Mesenchymal stem cell (in vitro differentiated cells and primary cell): ENCODE measurements around the gene HAS3.
A peak's percentile ranks its signal among the peaks of the same experiment; 100 is the strongest.

ENCODE experiments used
- DNase-seq: peaks from one replicate; pipeline ENCODE4 v3.0.0-alpha.2; 2013
- H2AFZ ChIP-seq: one replicate; pipeline ENCODE4 v1.6.1; 2013; ENCODE audit warnings: low read depth, mild to moderate bottlenecking, control low read depth, inconsistent platforms, low read length, moderate library complexity
- H2AK5ac ChIP-seq: 2 replicates; pipeline ENCODE4 v1.6.1; 2013; ENCODE audit warnings: low read length, moderate library complexity, mild to moderate bottlenecking, inconsistent platforms; ENCODE audit not compliant: severe bottlenecking
- H2BK120ac ChIP-seq: one replicate; pipeline ENCODE4 v1.6.1; 2013; ENCODE audit warnings: low read depth, mild to moderate bottlenecking, inconsistent platforms, low read length, moderate library complexity
- H2BK12ac ChIP-seq, 2 experiments: one replicate each; pipeline ENCODE4 v1.6.1; 2013; ENCODE audit warnings: inconsistent platforms in 2 of 2, low read length in 2 of 2, mild to moderate bottlenecking in 2 of 2, moderate library complexity in 2 of 2, control low read depth in 1 of 2
- H2BK15ac ChIP-seq: one replicate; pipeline ENCODE4 v1.6.1; 2013; ENCODE audit warnings: mild to moderate bottlenecking, low read depth, inconsistent platforms; ENCODE audit not compliant: poor library complexity, severe bottlenecking
- H2BK5ac ChIP-seq: 2 replicates; pipeline ENCODE4 v1.6.1; 2013; ENCODE audit warnings: low read depth, mild to moderate bottlenecking, low read length, control low read depth, inconsistent platforms; ENCODE audit not compliant: poor library complexity, severe bottlenecking
- H3K14ac ChIP-seq, 2 experiments: one replicate each; pipeline ENCODE4 v1.6.1; 2013; ENCODE audit warnings: inconsistent platforms in 2 of 2, low read length in 2 of 2, control low read depth in 1 of 2, mild to moderate bottlenecking in 1 of 2, moderate library complexity in 1 of 2
- H3K18ac ChIP-seq, 2 experiments: one replicate each; pipeline ENCODE4 v1.6.1; 2013; ENCODE audit warnings: inconsistent platforms in 2 of 2, low read length in 2 of 2, control low read depth in 1 of 2, low read depth in 1 of 2, mild to moderate bottlenecking in 1 of 2
- H3K23ac ChIP-seq, 2 experiments: one replicate each; pipeline ENCODE4 v1.6.1; 2013; ENCODE audit warnings: inconsistent platforms in 2 of 2, low read length in 2 of 2, mild to moderate bottlenecking in 2 of 2, moderate library complexity in 2 of 2, control low read depth in 1 of 2
- H3K27ac ChIP-seq: 2 replicates; pipeline ENCODE4 v1.5.1; 2013; ENCODE audit warnings: mild to moderate bottlenecking, moderate library complexity, low read length, control low read depth, inconsistent platforms; ENCODE audit not compliant: poor library complexity, severe bottlenecking
- H3K27me3 ChIP-seq, 2 experiments: 2 replicates each; pipeline versions ENCODE4 v1.6.1 to v1.7.0; 2013; ENCODE audit warnings: low read length in 2 of 2, mild to moderate bottlenecking in 2 of 2, moderate library complexity in 2 of 2, control low read depth in 1 of 2, inconsistent platforms in 1 of 2; ENCODE audit not compliant: control insufficient read depth in 1 of 2, insufficient read depth in 1 of 2
- H3K36me3 ChIP-seq, 2 experiments: 2 replicates each; pipeline versions ENCODE4 v1.6.1 to v1.7.0; 2013; ENCODE audit warnings: low read length in 2 of 2, control low read depth in 1 of 2, inconsistent platforms in 1 of 2, low read depth in 1 of 2, mild to moderate bottlenecking in 1 of 2; ENCODE audit not compliant: insufficient read depth in 2 of 2, control insufficient read depth in 1 of 2
- H3K4ac ChIP-seq, 2 experiments: one replicate each; pipeline ENCODE4 v1.6.1; 2013; ENCODE audit warnings: inconsistent platforms in 2 of 2, low read length in 2 of 2, mild to moderate bottlenecking in 2 of 2, moderate library complexity in 2 of 2, control low read depth in 1 of 2, low read depth in 1 of 2
- H3K4me1 ChIP-seq: 2 replicates; pipeline ENCODE4 v1.6.1; 2013; ENCODE audit warnings: low read depth, low read length, control low read depth; ENCODE audit not compliant: control insufficient read depth, insufficient read depth
- H3K4me2 ChIP-seq: 2 replicates; pipeline ENCODE4 v1.6.1; 2013; ENCODE audit warnings: low read length, mild to moderate bottlenecking, inconsistent platforms; ENCODE audit not compliant: poor library complexity, severe bottlenecking
- H3K4me3 ChIP-seq, 2 experiments: 2 replicates each; pipeline versions ENCODE4 v1.5.1 to v1.7.0; 2013; ENCODE audit warnings: low read length in 2 of 2, mild to moderate bottlenecking in 2 of 2, control low read depth in 1 of 2, low read depth in 1 of 2; ENCODE audit not compliant: insufficient read depth in 1 of 2
- H3K79me1 ChIP-seq: replicated peaks from 2 replicates; pipeline ENCODE4 v1.6.1; 2013; ENCODE audit warnings: mild to moderate bottlenecking, control low read depth, low read length, inconsistent platforms; ENCODE audit not compliant: poor library complexity, severe bottlenecking
- H3K9ac ChIP-seq: 2 replicates; pipeline ENCODE4 v1.7.0; 2013; ENCODE audit warnings: mild to moderate bottlenecking, low read length, moderate library complexity
- H3K9me3 ChIP-seq: 2 replicates; pipeline ENCODE4 v1.7.0; 2013; ENCODE audit warnings: mild to moderate bottlenecking, low read length; ENCODE audit not compliant: control insufficient read depth
- H4K8ac ChIP-seq: one replicate; pipeline ENCODE4 v1.6.1; 2013; ENCODE audit warnings: inconsistent platforms, mild to moderate bottlenecking, low read length, moderate library complexity
- H4K91ac ChIP-seq: one replicate; pipeline ENCODE4 v1.6.1; 2013; ENCODE audit warnings: mild to moderate bottlenecking, low read length, inconsistent platforms
- WGBS: methylation state at CpG from one replicate; pipeline ENCODE4 v1.1.7; 2013; ENCODE audit warnings: mixed read lengths; 5-methylcytosine and 5-hydroxymethylcytosine counted together

HAS3 gene

DNA sequence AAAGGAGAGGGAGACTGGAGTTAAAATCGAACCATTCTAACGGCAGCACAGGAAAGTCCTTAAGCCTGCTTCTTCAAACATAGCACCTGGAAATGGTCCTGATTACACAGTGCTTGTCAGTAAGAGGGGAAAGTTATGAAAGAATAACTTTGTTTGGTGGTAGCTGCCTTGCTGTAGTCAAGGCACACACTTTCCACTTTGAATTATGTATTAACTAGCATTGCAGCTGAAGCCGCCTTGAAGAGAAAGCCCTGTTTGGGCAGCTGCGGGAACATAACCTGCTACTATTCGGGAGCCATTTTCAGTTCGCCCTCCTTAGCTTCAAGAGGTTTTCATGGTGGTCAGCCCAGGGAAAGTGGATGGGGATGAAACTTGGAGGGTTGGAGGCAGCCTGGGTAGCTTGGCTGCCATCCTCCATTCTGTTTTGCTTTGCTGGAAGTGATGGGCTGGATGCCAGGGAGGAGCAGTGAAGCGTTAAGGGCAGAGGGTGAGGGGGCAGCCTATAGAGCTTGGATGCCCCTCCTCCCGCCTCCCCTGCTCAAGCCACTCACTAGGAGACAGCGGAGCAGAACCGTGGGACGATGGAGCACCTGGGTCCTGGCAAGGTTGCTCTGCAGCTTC, 5.3 kb upstream of the HAS3 start:
- Histone ChIP-seq H3K4me1 (peaks cover 19% of the 10 kb centered on the region), H2BK5ac (no peak overlapping the region), H3K27me3 (no peaks in the 10 kb centered on the region), H3K23ac (no peak overlapping the region), H3K4ac (no peak overlapping the region), H3K14ac (no peak overlapping the region), H4K91ac (no peak overlapping the region), H2BK12ac (no peak overlapping the region), H3K18ac (no peak overlapping the region), H3K9ac (no peak overlapping the region), H2AFZ (no peak overlapping the region), H4K8ac (no peak overlapping the region), H3K27ac (peak overlapping the region; percentile 19), H2BK15ac (no peak overlapping the region), H2AK5ac (peak overlapping the region; percentile 40), H3K79me1 (no peaks in the 10 kb centered on the region), H3K9me3 (no peaks in the 10 kb centered on the region), H3K4me2 (no peak overlapping the region), H3K36me3 (no peaks in the 10 kb centered on the region), H2BK120ac (no peak overlapping the region), H3K4me3 (no peak overlapping the region)
- no peak for DNase-seq
- WGBS, result 78% methylated on average over 11 of the region's 11 CpGs

DNA sequence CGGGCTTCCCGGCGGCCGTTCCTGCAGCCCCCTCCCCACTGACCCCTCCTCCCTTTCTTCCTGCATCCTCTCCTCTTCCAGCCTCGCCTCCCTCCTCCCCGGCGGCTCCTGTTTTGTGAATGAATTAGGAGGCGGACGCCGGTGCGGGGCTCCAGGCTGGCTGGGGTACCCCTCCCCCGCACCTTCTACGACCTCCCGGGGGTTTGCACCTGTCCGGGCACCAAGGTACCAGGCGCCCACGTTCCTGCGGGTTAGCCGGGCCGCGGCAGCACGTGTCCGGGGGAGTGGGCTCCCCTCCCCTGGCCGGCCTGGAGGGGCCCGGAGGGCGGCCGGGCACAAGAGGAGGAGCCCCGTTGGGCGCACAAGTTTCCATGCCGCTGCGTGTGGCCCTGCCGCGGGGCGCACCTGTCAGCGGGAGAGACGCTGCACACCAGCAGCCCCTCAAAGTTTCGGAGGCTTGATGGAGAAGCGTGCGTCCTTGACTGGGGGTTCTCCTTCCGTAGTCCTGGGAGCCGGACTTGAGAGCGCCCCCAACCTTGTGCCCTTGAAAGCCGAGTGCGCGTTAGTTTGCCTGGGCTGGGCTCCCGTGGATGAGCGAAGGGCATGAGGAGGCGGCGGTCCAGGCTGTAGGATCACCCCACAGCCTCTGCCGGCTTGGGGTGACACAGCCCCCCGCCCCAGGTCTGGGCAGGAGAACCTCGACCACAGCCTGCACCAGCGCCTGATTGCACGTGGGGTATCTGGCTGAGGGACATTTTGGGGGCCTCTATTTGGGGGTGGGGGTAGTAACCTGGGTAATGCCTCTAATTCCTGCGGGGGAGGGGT, 1.2 kb downstream of the HAS3 start:
- Histone ChIP-seq H3K27me3 (peaks cover 0 to 15% of the 10 kb centered on the region in 2 experiments), H3K27ac (no peak overlapping the region), H2BK5ac (no peak overlapping the region), H3K18ac (no peak overlapping the region), H2BK12ac (no peak overlapping the region), H2AK5ac (no peak overlapping the region), H2BK15ac (no peak overlapping the region), H3K4me2 (peak overlapping the region; percentile 97), H2AFZ (no peak overlapping the region), H3K9me3 (no peaks in the 10 kb centered on the region), H4K91ac (no peak overlapping the region), H3K9ac (no peak overlapping the region), H3K23ac (peak overlapping the region in 1 of 2 experiments; percentile 67), H3K36me3 (peaks cover 20 to 23% of the 10 kb centered on the region in 2 experiments), H3K4me3 (peak overlapping the region; percentile 61 to 71), H3K4me1 (peaks cover 39% of the 10 kb centered on the region), H2BK120ac (no peak overlapping the region), H3K79me1 (peaks cover 29% of the 10 kb centered on the region), H4K8ac (no peak overlapping the region), H3K14ac (no peak overlapping the region), H3K4ac (no peak overlapping the region)
- whole genome bisulfite sequencing, result under 1% methylated on average over 51 of the region's 55 CpGs
- peak; percentile 18 for DNase-seq

DNA sequence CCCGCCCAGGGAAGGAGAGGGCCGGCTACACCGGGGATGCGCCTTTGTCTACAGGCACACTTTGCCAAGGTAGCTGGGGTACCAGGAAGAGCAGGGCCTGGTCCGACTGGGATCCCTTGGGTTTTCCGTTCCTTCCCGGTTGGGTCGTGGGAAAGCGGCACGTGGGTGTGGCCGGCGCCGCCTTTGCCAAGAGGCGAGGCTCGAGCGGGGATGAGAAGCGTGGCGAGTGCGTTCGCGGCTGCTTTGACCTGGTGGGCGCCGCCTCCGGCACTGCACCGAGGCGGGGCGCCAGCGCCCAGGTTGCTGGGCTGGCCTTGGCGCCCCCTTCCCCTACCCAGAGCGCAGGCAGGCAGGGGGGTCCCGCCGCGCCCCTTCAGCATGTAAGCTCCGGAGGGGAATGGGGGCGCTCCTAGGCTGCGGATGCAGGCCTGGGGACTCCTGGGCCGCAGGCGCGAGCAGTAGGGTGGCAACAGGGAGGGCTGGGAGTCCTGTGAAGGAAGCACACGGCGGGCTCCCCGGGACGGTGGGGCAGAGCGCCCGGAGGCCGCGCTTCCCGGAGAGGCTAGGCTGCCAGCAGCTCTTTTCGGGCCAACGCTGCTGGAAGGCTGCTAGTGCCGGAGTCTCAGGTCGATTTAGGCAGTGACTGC, 2.0 kb downstream of the HAS3 start:
- Histone ChIP-seq H3K18ac (no peak overlapping the region), H2BK5ac (no peak overlapping the region), H3K27me3 (peaks cover 0 to 15% of the 10 kb centered on the region in 2 experiments), H3K4ac (no peak overlapping the region), H2AFZ (no peak overlapping the region), H2BK15ac (no peak overlapping the region), H3K14ac (no peak overlapping the region), H3K9me3 (no peaks in the 10 kb centered on the region), H2BK12ac (no peak overlapping the region), H4K91ac (no peak overlapping the region), H3K27ac (no peak overlapping the region), H3K36me3 (peaks cover 24 to 28% of the 10 kb centered on the region in 2 experiments), H3K23ac (peak overlapping the region in 1 of 2 experiments; percentile 67), H3K79me1 (peaks cover 35% of the 10 kb centered on the region), H3K9ac (no peak overlapping the region), H3K4me2 (peak overlapping the region; percentile 97), H2BK120ac (no peak overlapping the region), H2AK5ac (no peak overlapping the region), H3K4me1 (peaks cover 42% of the 10 kb centered on the region), H4K8ac (no peak overlapping the region), H3K4me3 (peak overlapping the region; percentile 61 to 71)
- peak; percentile 18 for DNase-seq
- WGBS, result 2% methylated on average over 42 of the region's 52 CpGs
